Immature natural killer cell (primary cell): ENCODE data around the gene PGK1. TPM values are rescaled to one million over a fixed set of nuclear protein-coding genes. Genes with fewer than 3 reads are reported as not detected.
"Not testable (repeated sequence)": the region's sequence is repeated elsewhere in the genome, so short reads cannot be mapped to it uniquely, and the experiment has no call there.

Source experiments
- DNase-seq, 3 donors: peaks; one replicate each; pipeline ENCODE4 v3.0.0; 2022; ENCODE audit warnings: mixed read lengths in 1 of 3
- H3K27ac Mint-ChIP-seq, 6 donors: one replicate each; pipeline ENCODE4 v1.8.0; 2020; ENCODE audit warnings: mixed read lengths in 6 of 6, mild to moderate bottlenecking in 5 of 6, inconsistent platforms in 4 of 6, moderate library complexity in 3 of 6
- H3K27me3 Mint-ChIP-seq, 3 donors: one replicate each; pipeline ENCODE4 v1.8.0; 2020 to 2021; ENCODE audit warnings: low read depth in 3 of 3, mild to moderate bottlenecking in 3 of 3, mixed read lengths in 3 of 3, moderate library complexity in 3 of 3, inconsistent platforms in 1 of 3
- H3K36me3 Mint-ChIP-seq, 3 donors: one replicate each; pipeline ENCODE4 v1.8.0; 2020; ENCODE audit warnings: mixed read lengths in 3 of 3, inconsistent platforms in 2 of 3, mild to moderate bottlenecking in 2 of 3
- H3K4me1 Mint-ChIP-seq, 2 donors: one replicate each; pipeline ENCODE4 v1.8.0; 2020; ENCODE audit warnings: inconsistent platforms in 2 of 2, mild to moderate bottlenecking in 2 of 2, mixed read lengths in 2 of 2, moderate library complexity in 1 of 2
- H3K4me3 Mint-ChIP-seq, 5 donors: one replicate each; pipeline ENCODE4 v1.8.0; 2020; ENCODE audit warnings: mild to moderate bottlenecking in 5 of 5, mixed read lengths in 5 of 5, inconsistent platforms in 3 of 5, moderate library complexity in 3 of 5
- H3K9me3 Mint-ChIP-seq, 6 donors: one replicate each; pipeline ENCODE4 v1.8.0; 2020; ENCODE audit warnings: mild to moderate bottlenecking in 6 of 6, mixed read lengths in 6 of 6, inconsistent platforms in 4 of 6, moderate library complexity in 3 of 6
- polyA plus RNA-seq, 3 donors: library from polyadenylated mRNA; unstranded; fragments of 300-500 nt; fragmentation: Illumina TruSeq; gene quantifications; one replicate each; pipeline ENCODE4 v1.2.3, GENCODE V29; 2021

PGK1 gene
- polyA plus RNA-seq, 3 donors from 2014 or later: 383 to 645 (median 581) TPM

GRCh38 chrX:78163175-78163574, 59.1 kb downstream of the PGK1 start:
- not testable (repeated sequence) for DNase-seq, H3K4me1 Mint-ChIP-seq, H3K9me3 Mint-ChIP-seq, H3K36me3 Mint-ChIP-seq, H3K4me3 Mint-ChIP-seq, H3K27ac Mint-ChIP-seq
- H3K27me3 Mint-ChIP-seq: peaks cover 0 to 21% (median 2%) of the 10 kb centered on the region in 3 donors

- Mint-ChIP-seq H3K4me3 (no peak overlapping the region), H3K27me3 (peaks cover 0 to 13% (median 2%) of the 10 kb centered on the region in 3 donors), H3K9me3 (no peaks in the 10 kb centered on the region), H3K27ac (no peak overlapping the region), H3K36me3 (no peaks in the 10 kb centered on the region), H3K4me1 (no peaks in the 10 kb centered on the region)
- DNase-seq: no peak
Measured at GRCh38 chrX:78165425-78165824, 61.4 kb downstream of the PGK1 start.

GRCh38 chrX:78168065-78168464, 64.0 kb downstream of the PGK1 start:
- H3K36me3 Mint-ChIP-seq: no peaks in the 10 kb centered on the region
- no peaks in the 10 kb centered on the region for H3K9me3 Mint-ChIP-seq
- H3K27ac Mint-ChIP-seq: no peak overlapping the region
- no peak for DNase-seq
- no peaks in the 10 kb centered on the region for H3K4me1 Mint-ChIP-seq
- peaks cover 0 to 3% (median 1%) of the 10 kb centered on the region in 3 donors for H3K27me3 Mint-ChIP-seq
- H3K4me3 Mint-ChIP-seq: no peak overlapping the region

Other genes with a start within 250 kb of the PGK1 start
- gene MAGT1, start 208.8 kb upstream of the PGK1 start, polyA plus RNA-seq: 10 to 100 TPM; 29.7 to 65.1 (median 51.4) TPM
- gene COX7B, start 204.8 kb upstream of the PGK1 start, polyA plus RNA-seq: 100 to 1,000 TPM; 398 to 724 (median 495) TPM
- 10 to 100 TPM in 1 of 3 donors, 1 to 10 TPM in 2; 4.7 to 11.6 (median 6.5) TPM for gene ATP7A, start 193.6 kb upstream of the PGK1 start, polyA plus RNA-seq
- gene PGAM4, start 134.6 kb upstream of the PGK1 start, polyA plus RNA-seq: under 1 TPM in 2 of 3 donors, not detected in 1; 0.38 to 0.52 TPM
- gene TAF9B, start 35.4 kb downstream of the PGK1 start, polyA plus RNA-seq: 10 to 100 TPM; 15.4 to 27.2 (median 16.1) TPM
- 10 to 100 TPM; 18.5 to 26.2 (median 23.4) TPM for gene CYSLTR1, start 223.4 kb downstream of the PGK1 start, polyA plus RNA-seq